Astrocyte (in vitro differentiated cells and primary cell): ENCODE data around the gene ANKFY1. TPM values are rescaled to one million over a fixed set of nuclear protein-coding genes. Genes with fewer than 3 reads are reported as not detected.

Experiments used
- DNase-seq: peaks from one replicate; pipeline ENCODE4 v3.0.0-alpha.2; 2010; ENCODE audit warnings: low read depth
- FAIRE-seq: peaks from 2 replicates; lab custom pipeline; 2011; peaks lifted over from hg19 to GRCh38; lab: Jason Lieb, UNC
- H2AFZ ChIP-seq: 2 replicates; pipeline ENCODE4 v1.6.0; 2012; ENCODE audit warnings: low read depth, low read length, inconsistent platforms
- H3K27ac ChIP-seq: 2 replicates; pipeline ENCODE4 v1.5.1; 2011; ENCODE audit warnings: low read depth, low read length, inconsistent platforms
- H3K27me3 ChIP-seq: 2 replicates; pipeline ENCODE4 v1.6.0; 2011; ENCODE audit warnings: low read length, inconsistent platforms; ENCODE audit not compliant: insufficient read depth
- H3K36me3 ChIP-seq: 2 replicates; pipeline ENCODE4 v1.5.1; 2011; ENCODE audit warnings: low read length, inconsistent platforms; ENCODE audit not compliant: insufficient read depth
- H3K4me1 ChIP-seq: 2 replicates; pipeline ENCODE4 v1.5.1; 2011; ENCODE audit warnings: low read length, inconsistent platforms; ENCODE audit not compliant: insufficient read depth
- H3K4me2 ChIP-seq: 2 replicates; pipeline ENCODE4 v1.6.0; 2012; ENCODE audit warnings: low read length, inconsistent platforms
- H3K4me3 ChIP-seq: 2 replicates; pipeline ENCODE4 v1.5.1; 2011; ENCODE audit warnings: low read depth, mild to moderate bottlenecking, low read length, inconsistent platforms; ENCODE audit not compliant: insufficient read depth
- H3K79me2 ChIP-seq: 2 replicates; pipeline ENCODE4 v1.6.0; 2012; ENCODE audit warnings: mild to moderate bottlenecking, low read length, inconsistent platforms; ENCODE audit not compliant: insufficient read depth
- H3K9ac ChIP-seq: 2 replicates; pipeline ENCODE4 v1.6.0; 2012; ENCODE audit warnings: mild to moderate bottlenecking, low read length, inconsistent platforms
- H3K9me3 ChIP-seq: 2 replicates; pipeline ENCODE4 v1.5.1; 2012; ENCODE audit warnings: low read depth, mild to moderate bottlenecking, low read length, inconsistent platforms; ENCODE audit not compliant: insufficient read depth
- H4K20me1 ChIP-seq: 2 replicates; pipeline ENCODE4 v1.6.0; 2012; ENCODE audit warnings: low read length, inconsistent platforms; ENCODE audit not compliant: insufficient read depth
- H3K27ac Mint-ChIP-seq: one replicate; pipeline ENCODE4 v1.8.0; 2021; ENCODE audit warnings: mild to moderate bottlenecking, mixed read lengths; ENCODE audit not compliant: unreplicated experiment
- H3K27me3 Mint-ChIP-seq: one replicate; pipeline ENCODE4 v1.8.0; 2021; ENCODE audit warnings: low read depth, mixed read lengths; ENCODE audit not compliant: unreplicated experiment
- H3K36me3 Mint-ChIP-seq: one replicate; pipeline ENCODE4 v1.8.0; 2021; ENCODE audit warnings: low read depth, mixed read lengths; ENCODE audit not compliant: unreplicated experiment
- H3K4me1 Mint-ChIP-seq: one replicate; pipeline ENCODE4 v1.8.0; 2021; ENCODE audit warnings: low read depth, mixed read lengths; ENCODE audit not compliant: unreplicated experiment
- H3K4me3 Mint-ChIP-seq: one replicate; pipeline ENCODE4 v1.8.0; 2021; ENCODE audit warnings: mild to moderate bottlenecking, moderate library complexity, mixed read lengths; ENCODE audit not compliant: unreplicated experiment
- H3K9me3 Mint-ChIP-seq: one replicate; pipeline ENCODE4 v1.8.0; 2021; ENCODE audit warnings: mild to moderate bottlenecking, mixed read lengths; ENCODE audit not compliant: unreplicated experiment
- CTCF ChIP-seq: IDR thresholded peaks from 2 replicates; pipeline ENCODE4 v1.5.1; 2011; ENCODE audit warnings: low read depth, mild to moderate bottlenecking, inconsistent platforms, low read length, moderate library complexity; ENCODE audit not compliant: insufficient read depth
- EZH2 ChIP-seq: IDR thresholded peaks from 2 replicates; pipeline ENCODE4 v1.6.1; 2012; ENCODE audit warnings: mild to moderate bottlenecking, low read length, inconsistent platforms; ENCODE audit not compliant: insufficient read depth
- total RNA-seq: library from RNA; stranded (reverse); gene quantifications from 2 replicates; pipeline ENCODE4 v1.2.1, GENCODE V29; 2021

Gene ANKFY1
- total RNA-seq, 1 donor from 2014 or later, result 52.0 TPM

GRCh38 chr17:4146641-4147040, 117.1 kb downstream of the ANKFY1 start:
- Mint-ChIP-seq H3K4me3 (no peak overlapping the region), H3K36me3 (peaks cover 7% of the 10 kb centered on the region), H3K27me3 (no peaks in the 10 kb centered on the region), H3K9me3 (no peaks in the 10 kb centered on the region), H3K4me1 (peaks cover 10% of the 10 kb centered on the region), H3K27ac (no peak overlapping the region)
- no peak overlapping the region for H3K9ac ChIP-seq
- H4K20me1 ChIP-seq, result peaks cover 8% of the 10 kb centered on the region
- no peaks in the 10 kb centered on the region for H3K27me3 ChIP-seq
- H3K4me2 ChIP-seq, result no peak overlapping the region
- no peak overlapping the region for H3K4me3 ChIP-seq
- DNase-seq, result no peak
- peaks cover 15% of the 10 kb centered on the region for H3K79me2 ChIP-seq
- no peak overlapping the region for H2AFZ ChIP-seq
- H3K9me3 ChIP-seq, result no peaks in the 10 kb centered on the region
- H3K27ac ChIP-seq, result no peak overlapping the region
- peaks cover 10% of the 10 kb centered on the region for H3K4me1 ChIP-seq
- FAIRE-seq, result no peak
- TF ChIP-seq EZH2 (no peak), CTCF (no peak)
- no peaks in the 10 kb centered on the region for H3K36me3 ChIP-seq

- Mint-ChIP-seq H3K27me3 (no peaks in the 10 kb centered on the region), H3K27ac (peak overlapping the region; percentile 99), H3K36me3 (peaks cover 2% of the 10 kb centered on the region), H3K9me3 (no peaks in the 10 kb centered on the region), H3K4me3 (peak overlapping the region; percentile 95), H3K4me1 (peaks cover 18% of the 10 kb centered on the region)
- TF ChIP-seq EZH2, result no peak
- no peak for TF ChIP-seq CTCF
- Histone ChIP-seq H3K9ac (peak overlapping the region; percentile 98), H3K9me3 (no peaks in the 10 kb centered on the region), H3K36me3 (no peaks in the 10 kb centered on the region), H2AFZ (peak overlapping the region; percentile 90), H3K4me2 (peak overlapping the region; percentile 99), H3K4me3 (peak overlapping the region; percentile 83), H3K79me2 (peaks cover 37% of the 10 kb centered on the region), H3K27ac (peak overlapping the region; percentile 97), H3K27me3 (no peaks in the 10 kb centered on the region), H4K20me1 (peaks cover 29% of the 10 kb centered on the region), H3K4me1 (peaks cover 16% of the 10 kb centered on the region)
- FAIRE-seq, result no peak
- no peak for DNase-seq
These were observed 119.4 kb downstream of the ANKFY1 start for GRCh38 chr17:4144422-4144747.

GRCh38 chr17:4143563-4144421, 120.0 kb downstream of the ANKFY1 start:
- peaks cover 2% of the 10 kb centered on the region for H3K36me3 Mint-ChIP-seq
- no peaks in the 10 kb centered on the region for H3K9me3 Mint-ChIP-seq
- peak; percentile 89 for DNase-seq
- Histone ChIP-seq H3K36me3 (no peaks in the 10 kb centered on the region), H3K4me1 (peaks cover 16% of the 10 kb centered on the region), H2AFZ (peak overlapping the region; percentile 90), H3K27me3 (no peaks in the 10 kb centered on the region), H3K27ac (peak overlapping the region; percentile 97), H3K9ac (peak overlapping the region; percentile 98), H3K79me2 (peaks cover 43% of the 10 kb centered on the region), H3K9me3 (no peaks in the 10 kb centered on the region), H3K4me3 (peak overlapping the region; percentile 83), H4K20me1 (peaks cover 35% of the 10 kb centered on the region), H3K4me2 (peak overlapping the region; percentile 99)
- H3K4me3 Mint-ChIP-seq, result peak overlapping the region; percentile 95
- peak overlapping the region; percentile 99 for H3K27ac Mint-ChIP-seq
- H3K27me3 Mint-ChIP-seq, result no peaks in the 10 kb centered on the region
- FAIRE-seq, result no peak
- H3K4me1 Mint-ChIP-seq, result peaks cover 18% of the 10 kb centered on the region
- TF ChIP-seq CTCF (no peak), EZH2 (no peak)
